H1 (cell line): ENCODE results near the gene FH. TPM values are rescaled to one million over a fixed set of nuclear protein-coding genes. Genes with fewer than 3 reads are reported as not detected.

ENCODE experiments used
- CTCF ChIA-PET: fragments of 300-600 bp; sonication (Branson Sonifier 250); formaldehyde crosslinking; loops from one replicate; lab custom pipeline; 2021; ENCODE audit not compliant: partially characterized antibody; lab: Charles Lee
- POLR2A ChIA-PET: fragments of 300-600 bp; sonication (Branson Sonifier 250); formaldehyde crosslinking; loops from one replicate; lab custom pipeline; 2021; ENCODE audit warnings: inconsistent platforms; ENCODE audit not compliant: partially characterized antibody; lab: Charles Lee
- DNase-seq, 2 experiments: peaks; one replicate each; pipeline versions ENCODE4 v3.0.0 to v3.0.0-alpha.2; 2010 to 2022; ENCODE audit warnings: low spot score in 2 of 2, low read depth in 1 of 2, mixed read lengths in 1 of 2
- FAIRE-seq: peaks from 2 replicates; lab custom pipeline; 2011; peaks lifted over from hg19 to GRCh38; lab: Jason Lieb, UNC
- H2AFZ ChIP-seq: 2 replicates; pipeline ENCODE4 v1.8.1; 2012; ENCODE audit warnings: low read length, inconsistent platforms
- H2AK5ac ChIP-seq: 2 replicates; pipeline ENCODE4 v1.6.1; 2013; ENCODE audit warnings: low read depth, low read length
- H2BK120ac ChIP-seq: replicated peaks from 2 replicates; pipeline ENCODE3; 2013; ENCODE audit warnings: low read depth, low read length, inconsistent platforms
- H2BK12ac ChIP-seq: 2 replicates; pipeline ENCODE4 v1.6.1; 2013; ENCODE audit warnings: low read depth, low read length
- H2BK15ac ChIP-seq: 2 replicates; pipeline ENCODE4 v1.6.1; 2013; ENCODE audit warnings: low read length
- H2BK20ac ChIP-seq: 2 replicates; pipeline ENCODE4 v1.6.1; 2013; ENCODE audit warnings: low read length
- H2BK5ac ChIP-seq: 2 replicates; pipeline ENCODE4 v1.6.1; 2013; ENCODE audit warnings: low read depth, low read length
- H3K14ac ChIP-seq: 2 replicates; pipeline ENCODE4 v1.6.1; 2013; ENCODE audit warnings: inconsistent platforms; ENCODE audit not compliant: insufficient read length
- H3K18ac ChIP-seq: 2 replicates; pipeline ENCODE4 v1.6.1; 2013; ENCODE audit warnings: low read length; ENCODE audit errors: extremely low read depth
- H3K23ac ChIP-seq: 2 replicates; pipeline ENCODE4 v1.6.1; 2013; ENCODE audit warnings: inconsistent platforms; ENCODE audit not compliant: insufficient read length
- H3K23me2 ChIP-seq: 2 replicates; pipeline ENCODE4 v1.6.1; 2013; ENCODE audit warnings: low read depth, low read length
- H3K27ac ChIP-seq: 2 replicates; pipeline ENCODE4 v1.6.1; 2011; ENCODE audit warnings: low read depth, low read length, inconsistent platforms
- H3K27me3 ChIP-seq, 4 experiments: replicated peaks in 1 of 4; 1 replicate in 1 of 4; 2 replicates in 3 of 4; pipeline versions ENCODE4 v1.6.1 to v1.8.1; 2011 to 2013; ENCODE audit warnings: low read length in 3 of 4, mild to moderate bottlenecking in 3 of 4, inconsistent platforms in 2 of 4, mixed read lengths in 2 of 4, moderate library complexity in 1 of 4; ENCODE audit not compliant: control insufficient read depth in 3 of 4, insufficient read depth in 3 of 4; ENCODE audit errors: extremely low read depth in 1 of 4
- H3K36me3 ChIP-seq, 4 experiments: 2 replicates each; pipeline versions ENCODE4 v1.6.1 to v1.8.1; 2011 to 2013; ENCODE audit warnings: mild to moderate bottlenecking in 4 of 4, low read length in 3 of 4, moderate library complexity in 2 of 4, control low read depth in 1 of 4, inconsistent platforms in 1 of 4; ENCODE audit not compliant: insufficient read depth in 4 of 4, control insufficient read depth in 2 of 4
- H3K4ac ChIP-seq: replicated peaks from 2 replicates; pipeline ENCODE3; 2013; ENCODE audit warnings: low read length, low read depth, mixed read lengths, inconsistent platforms; ENCODE audit not compliant: insufficient read length
- H3K4me1 ChIP-seq, 4 experiments: replicated peaks in 1 of 4; 1 replicate in 1 of 4; 2 replicates in 3 of 4; pipeline versions ENCODE4 v1.6.1 to v1.8.1; 2011 to 2013; ENCODE audit warnings: low read length in 3 of 4, inconsistent platforms in 2 of 4, mixed read lengths in 1 of 4; ENCODE audit not compliant: insufficient read depth in 4 of 4, control insufficient read depth in 3 of 4
- H3K4me2 ChIP-seq, 2 experiments: 2 replicates each; pipeline versions ENCODE4 v1.6.1 to v1.8.1; 2011 to 2013; ENCODE audit warnings: low read depth in 2 of 2, low read length in 2 of 2, control low read depth in 1 of 2, inconsistent platforms in 1 of 2, mild to moderate bottlenecking in 1 of 2; ENCODE audit not compliant: insufficient read depth in 1 of 2
- H3K4me3 ChIP-seq, 4 experiments: fragments of 200-600, 300-600 bp in 1 of 4; sonication (generic), shearing (Covaris generic), sonication (Bioruptor Twin) in 1 of 4; 2 replicates each; pipeline versions ENCODE4 v1.5.1 to v1.8.1; 2011 to 2016; ENCODE audit warnings: low read length in 4 of 4, low read depth in 3 of 4, control low read depth in 2 of 4, inconsistent platforms in 2 of 4, mild to moderate bottlenecking in 2 of 4, mixed read lengths in 1 of 4, moderate library complexity in 1 of 4; ENCODE audit not compliant: insufficient read depth in 2 of 4; ENCODE audit errors: extremely low read depth in 1 of 4
- H3K56ac ChIP-seq: replicated peaks from 2 replicates; pipeline ENCODE3; 2013; ENCODE audit warnings: low read depth, mild to moderate bottlenecking, mixed read lengths, low read length, inconsistent platforms; ENCODE audit not compliant: insufficient read length
- H3K79me1 ChIP-seq: 2 replicates; pipeline ENCODE4 v1.6.1; 2013; ENCODE audit warnings: low read depth, low read length, control low read depth
- H3K79me2 ChIP-seq, 2 experiments: 2 replicates each; pipeline versions ENCODE4 v1.6.1 to v1.8.1; 2012 to 2013; ENCODE audit warnings: low read length in 2 of 2, mild to moderate bottlenecking in 2 of 2, inconsistent platforms in 1 of 2; ENCODE audit not compliant: insufficient read depth in 2 of 2, control insufficient read depth in 1 of 2
- H3K9ac ChIP-seq, 4 experiments: replicated peaks in 1 of 4; 1 replicate in 1 of 4; 2 replicates in 3 of 4; pipeline versions ENCODE4 v1.6.1 to v1.8.1; 2011 to 2013; ENCODE audit warnings: low read depth in 3 of 4, low read length in 3 of 4, control low read depth in 2 of 4, mild to moderate bottlenecking in 2 of 4, moderate library complexity in 2 of 4, inconsistent platforms in 1 of 4; ENCODE audit errors: extremely low read depth in 1 of 4
- H3K9me3 ChIP-seq, 2 experiments: 2 replicates each; pipeline versions ENCODE4 v1.6.1 to v1.8.1; 2012 to 2013; ENCODE audit warnings: mild to moderate bottlenecking in 2 of 2, moderate library complexity in 2 of 2, control low read depth in 1 of 2, inconsistent platforms in 1 of 2, low read depth in 1 of 2, low read length in 1 of 2, mixed read lengths in 1 of 2; ENCODE audit not compliant: insufficient read depth in 2 of 2
- H4K20me1 ChIP-seq, 2 experiments: replicated peaks in 1 of 2; 2 replicates each; pipeline versions ENCODE3 to v1.8.1; 2011 to 2013; ENCODE audit warnings: inconsistent platforms in 2 of 2, low read length in 2 of 2, mild to moderate bottlenecking in 1 of 2; ENCODE audit not compliant: insufficient read depth in 2 of 2, control insufficient read depth in 1 of 2
- H4K5ac ChIP-seq: 2 replicates; pipeline ENCODE4 v1.6.1; 2013; ENCODE audit warnings: low read length, low read depth, mixed read lengths, inconsistent platforms; ENCODE audit not compliant: insufficient read length
- H4K8ac ChIP-seq: 2 replicates; pipeline ENCODE4 v1.8.0; 2013; ENCODE audit warnings: mild to moderate bottlenecking, moderate library complexity, low read length, inconsistent platforms; ENCODE audit not compliant: insufficient read depth; ENCODE audit errors: extremely low read depth
- H4K91ac ChIP-seq: replicated peaks from 2 replicates; pipeline ENCODE3; 2013; ENCODE audit warnings: low read length, mixed read lengths, inconsistent platforms; ENCODE audit not compliant: insufficient read length
- EGR1 ChIP-seq: IDR thresholded peaks from 2 replicates; pipeline ENCODE4 v1.6.1; 2011; ENCODE audit warnings: low read depth, low read length, borderline replicate concordance
- HDAC2 ChIP-seq, 2 experiments: fragments of 300-600 bp in 1 of 2; sonication (generic) in 1 of 2; IDR thresholded peaks; 2 replicates each; pipeline ENCODE4 v1.6.1; 2011 to 2012; ENCODE audit warnings: low read depth in 2 of 2, low read length in 2 of 2, mild to moderate bottlenecking in 2 of 2, moderate library complexity in 2 of 2, borderline replicate concordance in 1 of 2, inconsistent platforms in 1 of 2
- HDAC6 ChIP-seq: IDR thresholded peaks from one replicate; pipeline ENCODE4 v1.7.1; 2012; ENCODE audit warnings: low read depth, mild to moderate bottlenecking, inconsistent platforms, low read length, moderate library complexity
- JUN ChIP-seq: IDR thresholded peaks from 2 replicates; pipeline ENCODE4 v1.6.1; 2011; ENCODE audit warnings: low read depth, mild to moderate bottlenecking, improper control_type of control experiment, low read length
- RBBP5 ChIP-seq: IDR thresholded peaks from 2 replicates; pipeline ENCODE4 v1.7.1; 2012; ENCODE audit warnings: low read depth, mild to moderate bottlenecking, inconsistent platforms, low read length, moderate library complexity, borderline replicate concordance
- RNF2 ChIP-seq: fragments of 200-900, 300-1000 bp; sonication (generic); IDR thresholded peaks from 2 replicates; pipeline ENCODE4 v1.7.1; 2016; ENCODE audit warnings: borderline replicate concordance, low read depth, mild to moderate bottlenecking, antibody characterized with exemption, low read length; ENCODE audit not compliant: poor library complexity, severe bottlenecking; ENCODE audit errors: missing control alignments
- TAF7 ChIP-seq: optimal IDR thresholded peaks from 2 replicates; pipeline ENCODE3; 2011; ENCODE audit warnings: low read depth, mild to moderate bottlenecking, inconsistent platforms, low read length, moderate library complexity, borderline replicate concordance
- polyA plus RNA-seq, 7 experiments: library from polyadenylated mRNA; depleted of rRNA in 3 of 7; stranded (reverse) in 5 of 7; unstranded in 2 of 7; fragments of >200 nt in 5 of 7; fragments of 200-250 nt in 2 of 7; gene quantifications; 1 replicate in 5 of 7; 2 replicates in 1 of 7; 4 replicates in 1 of 7; pipeline versions ENCODE4 v1.2.1 to v1.2.3, GENCODE V29; 2011 to 2013; ENCODE audit warnings: missing spikeins in 2 of 7, mixed read lengths in 2 of 7
- total RNA-seq: library from RNA; stranded (reverse); fragmentation: NEBNext Ultra II Directional; extraction: Animal tissue kit (Norgen Biotek cat#: 25700); gene quantifications from 2 replicates; pipeline ENCODE4 v1.2.1, GENCODE V29; 2021
- TF ChIP-seq, protein P1 (sequence below), 3 experiments: IDR thresholded peaks; 1 replicate in 2 of 3; 2 replicates in 1 of 3; pipeline versions ENCODE4 v1.5.1 to v1.6.1; 2011; ENCODE audit warnings: low read length in 3 of 3, mild to moderate bottlenecking in 3 of 3, inconsistent platforms in 2 of 3, low read depth in 1 of 3, moderate library complexity in 1 of 3; ENCODE audit not compliant: insufficient read depth in 1 of 3; ENCODE audit errors: control extremely low read depth in 1 of 3

Gene FH
- total and polyA plus RNA-seq, 2 of the 8 experiments (the other 6 are each of a cell fraction or from before 2014, with no cell fraction given): 45.0 to 81.9 TPM

DNA sequence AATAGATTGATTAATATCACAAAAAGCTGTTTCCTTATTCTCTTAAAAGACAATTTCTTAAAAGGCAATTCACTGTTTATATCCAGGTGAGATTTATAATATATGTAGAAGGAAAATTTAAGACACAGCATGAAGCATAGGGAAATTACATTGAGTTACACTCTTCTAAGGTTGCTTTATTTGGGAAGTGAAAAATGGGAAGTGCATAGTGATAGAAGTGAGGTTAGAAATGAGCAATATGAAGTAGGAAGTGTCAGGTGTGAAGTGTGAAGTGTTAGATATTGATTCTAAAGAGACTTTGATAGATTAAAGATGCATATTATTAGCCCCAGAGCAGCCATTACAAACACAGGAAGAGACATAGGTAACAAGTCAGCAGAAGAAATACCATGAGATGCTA is 40.3 kb downstream of the FH start:
- H3K4me3 ChIP-seq: no peak overlapping the region
- H3K27me3 ChIP-seq: no peaks in the 10 kb centered on the region
- no peak overlapping the region for H3K23ac ChIP-seq
- H2AK5ac ChIP-seq: no peak overlapping the region
- H4K91ac ChIP-seq: no peak overlapping the region
- H3K14ac ChIP-seq: no peak overlapping the region
- H2BK12ac ChIP-seq: no peak overlapping the region
- H2AFZ ChIP-seq: no peak overlapping the region
- H2BK5ac ChIP-seq: no peak overlapping the region
- no peak overlapping the region for H2BK120ac ChIP-seq
- no peak overlapping the region for H2BK20ac ChIP-seq
- H2BK15ac ChIP-seq: no peak overlapping the region
- no peaks in the 10 kb centered on the region for H3K79me1 ChIP-seq
- no peaks in the 10 kb centered on the region for H3K4me1 ChIP-seq
- H3K36me3 ChIP-seq: no peaks in the 10 kb centered on the region
- H3K9ac ChIP-seq: no peak overlapping the region
- no peak overlapping the region for H3K4ac ChIP-seq
- H3K9me3 ChIP-seq: no peaks in the 10 kb centered on the region
- H3K4me2 ChIP-seq: no peak overlapping the region
- H4K8ac ChIP-seq: no peak overlapping the region
- no peak for FAIRE-seq
- no peaks in the 10 kb centered on the region for H4K20me1 ChIP-seq
- peak overlapping the region; percentile 82 for H3K56ac ChIP-seq
- H3K27ac ChIP-seq: no peak overlapping the region
- H3K79me2 ChIP-seq: no peaks in the 10 kb centered on the region
- no peak overlapping the region for H3K18ac ChIP-seq
- ChIA-PET POLR2A (no interaction called here), CTCF (interaction anchor here (1.8 kb wide), 1 partner anchor 15 kb away, joined by 7 read pairs; no protein-coding TSS in a partner anchor)
- peaks cover 3% of the 10 kb centered on the region; the same call in 1 of the 2 replicates for H3K23me2 ChIP-seq
- no peak overlapping the region for H4K5ac ChIP-seq
- no peak for DNase-seq
- no peak for TF ChIP-seq RBBP5
- TF ChIP-seq HDAC6: no peak
- TF ChIP-seq, protein P1, sequence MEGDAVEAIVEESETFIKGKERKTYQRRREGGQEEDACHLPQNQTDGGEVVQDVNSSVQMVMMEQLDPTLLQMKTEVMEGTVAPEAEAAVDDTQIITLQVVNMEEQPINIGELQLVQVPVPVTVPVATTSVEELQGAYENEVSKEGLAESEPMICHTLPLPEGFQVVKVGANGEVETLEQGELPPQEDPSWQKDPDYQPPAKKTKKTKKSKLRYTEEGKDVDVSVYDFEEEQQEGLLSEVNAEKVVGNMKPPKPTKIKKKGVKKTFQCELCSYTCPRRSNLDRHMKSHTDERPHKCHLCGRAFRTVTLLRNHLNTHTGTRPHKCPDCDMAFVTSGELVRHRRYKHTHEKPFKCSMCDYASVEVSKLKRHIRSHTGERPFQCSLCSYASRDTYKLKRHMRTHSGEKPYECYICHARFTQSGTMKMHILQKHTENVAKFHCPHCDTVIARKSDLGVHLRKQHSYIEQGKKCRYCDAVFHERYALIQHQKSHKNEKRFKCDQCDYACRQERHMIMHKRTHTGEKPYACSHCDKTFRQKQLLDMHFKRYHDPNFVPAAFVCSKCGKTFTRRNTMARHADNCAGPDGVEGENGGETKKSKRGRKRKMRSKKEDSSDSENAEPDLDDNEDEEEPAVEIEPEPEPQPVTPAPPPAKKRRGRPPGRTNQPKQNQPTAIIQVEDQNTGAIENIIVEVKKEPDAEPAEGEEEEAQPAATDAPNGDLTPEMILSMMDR (IDR thresholded peaks at IDR 0.05; ENCODE audit: control extremely low read depth in 1 of 3, insufficient read depth in 1 of 3, low read depth in 1 of 3, low read length in 3 of 3): no peak
- TF ChIP-seq TAF7: no peak
- TF ChIP-seq EGR1: no peak
- no peak for TF ChIP-seq JUN
- TF ChIP-seq HDAC2 (IDR thresholded peaks at IDR 0.05; ENCODE audit: borderline replicate concordance in 1 of 2, low read depth in 2 of 2, low read length in 2 of 2): no peak
- no peak for TF ChIP-seq RNF2
